Activated naive CD8-positive, alpha-beta T cell treated with anti-CD3 and anti-CD28 coated beads, Interleukin-2, amount 50 U/mL, for 16 hours (primary cell): ENCODE data around the gene SCAI.
"Not testable (repeated sequence)": the region's sequence is repeated elsewhere in the genome, so short reads cannot be mapped to it uniquely, and the experiment has no call there.

Experiments used
- DNase-seq: peaks from one replicate; pipeline ENCODE4 v3.0.0-alpha.2; 2020; ENCODE audit warnings: low read depth, low spot score

The SCAI gene

DNA sequence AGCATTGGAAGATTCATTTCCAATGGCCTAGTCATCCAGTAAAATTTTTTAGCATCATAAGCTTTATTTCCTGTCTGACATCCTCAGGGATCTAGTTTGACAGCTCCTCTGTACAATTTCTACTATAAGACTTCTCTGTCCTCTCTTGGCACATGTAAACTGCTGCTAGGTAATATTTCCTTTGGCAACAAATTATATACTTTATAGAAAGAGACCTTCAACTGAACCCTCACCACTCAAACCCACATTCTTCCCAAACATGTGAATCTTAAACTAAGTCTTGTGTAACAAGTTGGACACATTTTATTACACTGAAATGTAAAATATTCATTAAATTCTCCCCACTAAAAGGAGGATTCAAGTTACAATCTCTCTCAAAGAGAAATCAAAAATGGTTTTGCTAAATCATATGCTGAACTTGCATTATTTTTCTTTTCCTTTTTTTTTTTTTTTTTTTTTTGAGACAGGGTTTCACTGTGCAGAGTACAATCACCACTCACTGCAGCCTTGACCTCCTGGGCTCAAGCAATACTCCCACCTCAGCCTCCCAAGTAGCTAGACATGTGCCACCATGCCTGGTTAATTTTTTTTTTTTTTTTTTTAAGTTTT, 36.9 kb downstream of the SCAI start:
- DNase-seq = no peak

DNA sequence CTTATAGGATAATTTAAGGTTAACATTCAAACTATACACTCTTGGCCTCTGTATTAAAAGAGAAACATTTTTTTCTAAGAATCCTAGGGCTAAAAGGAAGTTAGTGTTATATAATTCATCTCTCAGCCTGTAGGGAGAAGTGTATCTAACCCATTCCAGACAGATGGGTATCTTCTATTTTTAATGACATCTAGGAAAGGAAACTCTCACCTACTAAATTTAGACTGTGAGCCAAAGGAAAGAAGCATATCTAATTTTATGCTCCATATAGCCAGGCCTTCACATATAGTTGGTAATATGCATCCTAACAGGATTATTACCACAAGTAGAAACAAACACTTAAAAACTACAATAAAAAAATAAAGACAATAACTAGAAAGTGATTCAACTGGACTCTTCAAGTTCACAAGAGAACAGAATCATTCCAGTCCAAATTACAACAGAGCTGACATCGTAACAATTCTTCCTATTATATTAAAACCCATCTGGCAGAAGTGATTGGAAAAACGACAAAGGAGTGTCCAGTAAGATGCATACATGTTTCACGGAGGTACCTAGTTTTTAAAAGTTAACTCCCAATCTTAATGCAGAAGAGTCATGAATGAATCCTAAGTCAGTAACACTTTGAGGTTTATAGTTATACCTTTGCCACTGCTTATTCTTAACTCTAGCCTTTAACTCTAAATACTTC, 39.4 kb downstream of the SCAI start:
- DNase-seq = no peak

DNA sequence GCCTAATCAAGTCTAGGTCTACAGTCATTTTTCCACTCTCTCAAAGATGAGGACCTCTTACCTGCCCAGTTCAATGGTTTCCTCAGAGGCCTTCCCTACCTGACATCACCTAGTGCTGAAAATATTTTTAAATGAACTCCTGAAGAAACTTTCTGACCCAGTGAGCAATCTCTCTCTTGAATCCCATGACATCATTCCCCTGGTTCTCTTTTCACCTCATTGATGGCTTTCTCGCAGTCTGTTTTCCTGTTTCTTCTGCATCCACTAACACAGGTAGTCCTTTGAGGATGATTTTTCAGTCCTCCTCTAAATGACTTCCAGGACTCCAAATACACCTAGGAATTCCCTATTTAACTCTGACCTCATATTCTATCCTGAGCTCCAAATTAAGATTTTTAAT, 40.3 kb downstream of the SCAI start:
- no peak for DNase-seq

DNA sequence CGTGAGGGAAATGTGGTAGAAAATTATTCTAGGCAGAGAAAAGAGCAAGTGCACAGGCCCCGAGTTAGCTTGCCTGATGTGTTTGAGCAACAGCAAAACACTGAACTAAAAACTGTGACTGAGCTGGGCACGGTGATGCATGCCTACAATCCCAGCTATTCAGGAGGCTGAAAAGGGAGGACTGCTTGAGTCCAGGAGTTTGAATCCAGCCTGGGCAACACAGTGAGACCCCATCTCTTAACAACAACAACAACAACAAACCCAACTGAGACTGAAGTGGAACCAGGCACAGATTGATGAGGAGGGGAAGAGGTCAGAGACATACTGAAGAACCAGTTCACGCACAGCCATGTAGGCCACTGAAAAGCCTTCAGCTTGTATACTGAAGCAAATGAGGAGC, 42.5 kb downstream of the SCAI start:
- no peak for DNase-seq

DNA sequence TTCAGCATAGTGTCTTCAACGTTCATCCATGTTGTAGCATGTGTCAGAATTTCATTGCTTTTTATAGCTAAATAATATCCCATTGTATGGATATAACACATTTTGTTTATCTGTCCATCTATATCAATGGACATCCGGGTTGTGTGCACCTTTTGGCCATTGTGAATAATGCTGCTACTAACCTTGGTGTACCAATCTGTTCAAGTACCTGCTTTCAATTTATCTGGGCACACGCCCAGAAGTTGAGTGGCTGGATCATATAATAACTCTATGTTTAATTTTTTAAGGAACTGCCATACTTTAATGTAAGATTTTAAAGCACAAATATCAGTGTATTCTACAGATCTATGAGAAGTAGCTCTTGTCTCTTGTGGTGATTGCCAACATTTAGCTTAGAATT, 43.5 kb downstream of the SCAI start:
- DNase-seq = no peak

DNA sequence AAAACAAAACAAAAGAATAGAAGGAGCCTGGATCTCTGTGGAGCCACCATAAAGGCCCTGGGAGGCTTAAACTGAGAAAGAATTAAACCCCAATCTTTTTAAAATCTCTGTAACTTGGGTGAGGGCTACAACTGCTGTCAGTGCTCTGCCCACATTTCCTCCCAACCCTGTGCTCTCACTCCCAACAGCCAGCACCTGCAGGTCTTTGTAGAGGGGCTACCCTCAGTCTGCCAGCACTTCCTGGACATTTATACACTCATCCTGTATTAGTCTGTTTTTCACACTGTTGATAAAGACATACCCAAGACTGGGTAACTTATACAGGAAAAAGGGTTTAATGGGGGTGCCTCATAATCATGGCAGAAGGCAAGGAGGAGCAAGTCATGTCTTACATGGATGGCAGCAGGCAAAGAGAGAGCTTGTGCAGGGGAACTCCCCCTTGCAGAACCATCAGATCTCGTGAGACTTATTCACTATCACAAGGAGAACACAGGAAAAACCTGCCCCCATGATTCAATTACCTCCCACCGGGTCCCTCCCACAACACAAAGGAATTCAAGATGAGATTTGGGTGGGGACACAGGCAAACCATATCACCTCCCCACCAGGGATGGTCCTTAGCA, 47.4 kb downstream of the SCAI start:
- DNase-seq = no peak

DNA sequence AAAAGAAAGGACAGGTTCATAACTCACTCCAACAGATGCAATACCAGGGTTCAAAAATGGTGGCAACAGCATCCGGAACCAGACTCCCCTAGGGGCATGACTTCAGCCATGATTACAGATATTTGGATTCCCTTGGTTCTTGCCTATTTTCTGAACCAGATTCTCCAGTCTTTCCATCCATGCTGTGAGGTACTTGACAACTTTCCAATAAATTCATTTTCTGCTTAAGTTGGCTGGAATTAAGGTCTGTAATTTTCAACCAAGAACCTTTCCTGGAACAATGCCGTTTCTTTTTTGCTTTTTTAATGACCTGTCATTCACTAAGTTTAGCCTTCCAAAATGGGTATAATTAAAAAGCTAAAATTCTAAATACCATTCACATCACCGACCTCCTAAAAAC, 52.2 kb downstream of the SCAI start:
- no peak for DNase-seq

DNA sequence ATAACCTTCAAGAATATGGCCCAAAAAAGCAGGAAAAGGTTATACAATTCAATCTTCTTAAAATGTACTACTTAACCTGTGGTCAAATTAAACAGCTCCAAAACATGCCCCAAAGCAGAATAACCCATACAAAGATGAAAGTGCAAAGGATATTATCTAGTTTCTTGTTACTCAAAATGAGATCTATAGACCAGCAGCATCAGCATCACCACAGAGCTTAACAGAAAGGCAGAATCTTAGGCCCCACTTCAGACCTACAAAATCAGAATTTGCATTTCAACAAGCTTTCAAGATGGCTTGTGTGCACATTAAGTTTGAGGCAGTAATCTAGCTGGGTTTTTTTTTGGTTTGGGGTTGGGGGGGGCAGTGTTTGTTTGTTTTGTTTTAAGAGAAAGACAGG, 54.0 kb downstream of the SCAI start:
- no peak for DNase-seq

DNA sequence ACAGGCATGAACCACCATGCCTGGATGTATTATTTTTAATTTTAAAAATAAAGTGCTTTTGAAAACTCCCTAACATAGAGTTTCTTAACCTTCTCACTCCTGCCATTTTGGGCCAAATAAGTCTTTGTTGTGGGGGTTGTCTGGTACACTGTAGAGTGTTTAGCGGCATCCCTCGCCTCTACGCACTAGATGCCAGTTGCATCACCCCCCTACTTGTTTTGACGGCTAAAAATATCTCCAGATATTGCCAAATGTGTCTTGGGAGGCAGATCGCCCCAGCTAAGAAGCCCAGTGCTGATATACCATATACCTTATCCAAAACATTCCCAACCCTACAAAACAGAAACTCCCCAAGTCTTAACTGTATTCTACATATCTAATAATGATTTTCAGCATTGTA, 54.6 kb downstream of the SCAI start:
- DNase-seq = no peak

DNA sequence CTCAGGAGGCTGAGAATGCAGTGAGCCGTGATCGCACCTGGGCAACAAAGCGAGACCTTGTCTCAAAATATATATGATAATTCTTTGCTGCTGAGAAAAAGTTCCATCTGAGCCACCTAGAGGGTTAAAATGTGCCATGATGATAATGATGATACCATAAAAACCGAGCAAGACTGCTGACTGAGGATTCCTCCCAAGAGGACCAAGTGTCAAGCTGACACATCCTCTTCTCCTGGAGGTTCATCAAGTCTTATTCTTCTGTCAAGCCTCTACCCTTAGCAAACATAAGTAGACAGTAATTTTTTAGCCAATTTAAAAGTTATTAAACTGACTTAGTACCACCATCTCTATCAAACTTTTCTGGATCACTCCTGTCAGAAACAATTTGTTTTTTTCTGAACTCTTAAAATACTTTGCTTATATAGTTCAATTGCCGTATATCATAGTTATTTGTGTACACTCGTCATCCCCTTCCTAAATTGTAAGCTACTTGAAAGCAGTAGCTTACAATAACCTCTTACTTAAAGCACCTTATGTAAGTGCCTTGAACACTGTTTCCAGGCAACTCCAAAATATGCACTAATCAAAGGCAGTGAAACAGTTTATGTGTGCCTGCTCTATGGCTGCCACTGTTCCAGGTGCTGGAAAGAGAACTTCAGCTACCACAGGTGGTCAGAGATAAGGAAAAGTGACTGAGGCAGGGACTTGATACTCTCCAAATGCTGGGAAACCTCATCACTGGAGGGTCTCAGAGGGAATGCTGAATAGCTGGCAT, 57.4 kb downstream of the SCAI start:
- no peak for DNase-seq

DNA sequence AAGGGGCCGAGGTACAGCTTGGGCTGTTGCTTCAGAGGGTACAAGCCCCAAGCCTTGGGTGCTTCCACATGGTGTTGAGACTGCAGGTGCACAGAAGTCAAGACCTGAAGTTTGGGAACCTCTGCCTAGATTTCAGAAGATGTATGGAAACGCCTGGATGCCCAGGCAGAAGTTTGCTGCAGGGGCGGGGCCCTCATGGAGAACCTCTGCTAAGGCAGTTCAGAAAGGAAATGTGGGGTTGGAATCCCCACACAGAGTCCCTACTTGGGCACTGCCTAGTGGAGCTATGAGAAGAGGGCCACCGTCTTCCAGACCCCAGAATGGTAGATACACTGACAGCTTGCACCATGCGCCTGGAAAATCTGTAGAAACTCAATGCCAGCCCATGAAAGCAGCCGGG, 61.1 kb downstream of the SCAI start:
- DNase-seq = not testable (repeated sequence)

DNA sequence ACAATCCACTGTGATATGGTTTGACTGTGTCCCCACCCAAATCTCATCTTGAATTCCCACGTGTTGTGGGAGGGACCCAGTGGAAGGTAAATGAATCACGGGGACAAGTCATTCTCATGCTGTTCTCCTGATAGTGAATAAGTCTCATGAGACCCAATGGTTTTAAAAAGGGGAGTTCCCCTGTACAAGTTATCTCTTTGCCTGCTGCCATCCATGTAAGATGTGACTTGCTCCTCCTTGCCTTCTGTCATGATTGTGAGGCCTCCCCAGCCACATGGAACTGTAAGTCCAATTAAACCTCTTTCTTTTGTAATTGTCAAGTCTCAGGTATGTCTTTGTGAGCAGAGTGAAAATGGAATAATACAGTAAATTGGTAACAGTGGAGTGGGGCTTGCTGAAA, 62.5 kb downstream of the SCAI start:
- DNase-seq = not testable (repeated sequence)

DNA sequence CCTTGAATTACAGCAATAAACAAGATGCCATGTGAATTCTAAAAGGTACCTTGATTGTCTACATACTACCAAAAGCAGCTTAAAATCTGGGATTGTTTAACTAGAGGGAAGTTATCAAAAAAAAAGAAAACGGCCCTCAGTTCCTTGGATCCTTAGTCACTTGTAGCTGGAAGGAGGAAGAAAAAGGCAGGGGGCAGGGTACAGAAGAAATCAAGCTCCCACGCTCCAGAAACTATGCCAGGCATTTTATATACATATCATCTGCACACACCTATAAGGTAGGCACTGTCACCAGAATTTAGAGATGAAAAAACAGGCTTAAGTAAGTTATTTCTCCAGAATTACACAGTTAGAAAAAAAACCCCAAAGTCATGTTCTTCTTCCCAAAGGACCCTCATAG, 63.4 kb downstream of the SCAI start:
- DNase-seq = no peak

DNA sequence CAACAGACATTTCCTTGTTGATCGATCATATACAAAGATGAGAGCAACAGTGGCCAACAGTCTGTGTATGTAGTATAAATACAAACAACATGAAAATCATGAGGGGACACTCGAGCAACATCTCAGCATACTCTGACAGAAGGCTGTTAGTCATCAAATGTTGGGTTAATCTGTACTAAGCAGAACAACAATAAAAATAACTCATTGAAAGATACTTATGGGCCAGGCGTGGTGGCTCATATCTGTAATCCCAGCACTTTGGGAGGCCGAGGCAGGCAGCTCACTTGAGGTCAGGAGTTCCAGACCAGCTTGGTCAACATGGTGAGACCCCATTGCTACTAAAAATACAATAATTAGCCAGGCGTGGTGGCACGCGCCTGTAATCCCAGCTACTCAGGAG, 67.3 kb downstream of the SCAI start:
- no peak for DNase-seq

DNA sequence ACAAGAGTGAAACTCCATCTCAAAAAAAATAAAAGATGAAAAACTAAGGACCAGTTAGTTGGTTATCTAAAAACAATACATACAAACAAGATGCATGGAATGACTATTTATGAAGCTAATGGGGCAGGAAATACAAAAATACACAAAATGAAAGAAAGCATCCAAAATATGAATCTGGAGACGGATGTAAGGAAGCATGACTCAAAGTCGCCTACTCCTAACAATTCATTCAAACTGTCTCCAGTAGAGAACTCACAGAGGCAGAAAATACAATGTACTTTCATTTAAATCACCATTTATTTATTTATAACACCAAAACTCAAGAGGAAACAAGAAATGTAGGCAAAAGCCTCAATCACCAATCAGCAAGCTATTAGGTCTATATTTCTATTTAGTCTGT, 68.4 kb downstream of the SCAI start:
- DNase-seq = no peak

DNA sequence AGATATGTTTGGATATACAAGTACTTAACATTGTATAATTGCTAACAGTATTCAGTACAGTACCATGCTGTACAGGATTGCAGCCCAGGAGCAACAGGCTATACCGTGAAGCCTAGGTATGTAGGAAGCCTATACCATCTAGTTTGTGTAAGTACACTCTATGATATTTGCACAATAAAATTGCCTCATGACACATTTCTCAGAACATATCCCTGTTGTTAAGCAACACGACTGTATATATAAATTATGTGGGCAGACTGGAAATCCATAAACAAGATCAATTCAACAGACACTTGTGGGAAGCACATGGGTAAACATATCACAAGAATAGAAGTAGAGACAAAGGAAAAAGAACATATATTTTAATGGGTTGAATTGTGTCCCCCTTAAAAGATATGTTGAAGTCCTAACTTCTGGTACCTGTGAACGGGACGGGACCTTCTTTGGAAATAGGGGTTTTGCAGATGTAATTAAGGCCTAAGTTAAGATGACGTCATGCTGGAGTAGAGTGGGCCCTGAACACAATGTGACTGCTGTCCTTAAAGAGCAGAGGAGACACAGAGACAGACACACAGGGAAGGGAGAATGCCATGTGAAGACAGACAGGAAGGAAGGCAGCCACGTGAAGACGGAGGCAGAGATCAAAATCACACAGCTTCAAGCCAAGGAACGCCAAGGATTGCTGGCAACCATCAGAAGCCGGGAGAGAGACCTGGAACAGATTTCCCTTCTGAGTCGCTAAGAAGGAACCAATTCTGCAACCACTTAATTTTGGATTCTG, 76.3 kb downstream of the SCAI start:
- no peak for DNase-seq

DNA sequence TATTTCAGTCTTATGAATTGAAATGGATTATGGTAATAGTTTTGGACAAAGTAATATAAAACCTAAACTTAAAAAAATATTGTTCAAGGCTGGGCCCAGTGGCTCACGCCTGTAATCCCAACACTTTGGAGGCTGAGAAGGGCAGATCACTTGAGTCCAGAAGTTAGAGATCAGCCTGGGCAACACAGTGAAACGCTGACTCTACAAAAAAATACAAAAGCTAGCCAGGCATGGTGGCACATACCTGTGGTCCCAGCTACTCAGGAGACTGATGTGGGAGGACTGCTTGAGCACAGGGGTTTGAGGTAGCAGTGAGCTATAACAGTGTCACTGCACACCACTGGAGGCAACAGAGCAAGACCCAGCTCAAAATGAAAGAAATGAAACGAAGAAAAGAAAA, 81.9 kb downstream of the SCAI start:
- no peak for DNase-seq

DNA sequence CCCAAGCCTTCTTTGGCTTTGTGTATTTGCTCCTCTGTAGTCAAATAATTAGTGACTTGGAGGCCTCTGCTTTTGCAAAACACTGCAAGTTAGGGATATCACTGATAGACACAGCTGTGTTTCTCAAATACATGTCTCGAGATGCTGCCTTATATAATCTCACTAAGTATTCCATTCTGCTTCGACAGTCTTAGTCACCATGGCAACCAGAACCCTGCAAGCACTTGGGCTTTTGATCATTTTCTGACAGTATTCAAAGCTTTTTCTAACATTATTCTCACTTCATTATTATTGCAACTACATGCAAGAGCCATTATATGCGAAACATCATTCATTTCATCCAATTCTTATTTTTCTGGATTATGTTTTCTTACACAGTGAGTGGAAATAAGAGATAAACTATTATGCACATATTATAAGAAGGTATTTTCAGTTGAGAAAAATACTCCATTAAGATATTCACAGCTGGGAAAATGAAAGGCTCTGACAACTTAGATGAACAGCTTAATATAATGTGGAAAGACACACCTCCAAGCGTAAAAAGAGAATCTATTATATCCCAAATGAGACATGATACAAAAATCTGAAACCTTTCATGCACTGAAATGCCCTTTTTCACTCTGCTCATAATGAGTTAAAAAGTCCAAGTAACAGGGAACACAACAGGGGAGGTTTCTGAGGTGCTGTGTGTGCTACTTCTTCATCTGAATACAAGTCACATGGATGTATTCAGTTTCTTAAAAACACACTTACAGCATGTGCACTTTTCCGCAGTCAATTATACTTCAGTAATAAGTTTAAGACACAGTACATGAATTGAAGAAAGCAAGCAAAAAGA, 93.9 kb downstream of the SCAI start:
- no peak for DNase-seq

DNA sequence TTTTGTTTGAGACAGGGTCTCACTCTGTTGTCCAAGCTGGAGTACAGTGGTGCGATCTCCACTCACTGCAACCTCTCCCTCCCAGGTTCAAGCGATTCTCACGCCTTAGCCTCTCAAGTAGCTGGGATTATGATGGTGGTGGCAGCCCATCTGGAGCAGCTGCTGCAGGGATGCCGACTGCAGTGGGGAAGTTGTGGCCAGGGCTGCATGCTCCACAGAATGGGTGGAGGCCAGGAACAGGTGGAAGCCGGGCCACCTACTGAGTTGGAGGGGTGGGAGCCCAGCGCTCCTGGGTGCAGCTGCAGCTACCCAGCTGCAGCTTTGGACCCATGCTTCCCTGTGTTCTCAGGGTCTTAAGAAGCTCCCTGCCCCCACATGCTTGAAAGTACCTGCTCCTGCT, 99.7 kb downstream of the SCAI start:
- no peak for DNase-seq

DNA sequence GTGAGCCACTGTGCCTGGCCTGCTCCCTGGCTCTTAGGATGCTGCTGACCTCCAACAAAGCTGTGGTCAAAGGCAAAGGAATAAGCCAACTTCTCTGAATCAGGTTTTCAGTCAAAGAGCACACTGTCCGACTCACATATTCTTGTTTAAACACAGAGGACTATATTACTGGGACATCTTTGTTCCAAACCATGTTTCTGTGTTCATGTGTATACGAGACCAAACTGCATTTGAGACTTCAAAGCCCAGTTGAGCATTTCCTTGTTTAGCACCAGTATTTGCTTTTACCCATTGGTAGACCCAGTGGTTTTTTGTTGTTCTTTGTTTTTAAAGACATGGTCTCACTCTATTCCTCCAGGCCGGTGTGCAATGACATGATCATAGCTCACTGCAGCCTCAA, 100.2 kb downstream of the SCAI start:
- DNase-seq = no peak

DNA sequence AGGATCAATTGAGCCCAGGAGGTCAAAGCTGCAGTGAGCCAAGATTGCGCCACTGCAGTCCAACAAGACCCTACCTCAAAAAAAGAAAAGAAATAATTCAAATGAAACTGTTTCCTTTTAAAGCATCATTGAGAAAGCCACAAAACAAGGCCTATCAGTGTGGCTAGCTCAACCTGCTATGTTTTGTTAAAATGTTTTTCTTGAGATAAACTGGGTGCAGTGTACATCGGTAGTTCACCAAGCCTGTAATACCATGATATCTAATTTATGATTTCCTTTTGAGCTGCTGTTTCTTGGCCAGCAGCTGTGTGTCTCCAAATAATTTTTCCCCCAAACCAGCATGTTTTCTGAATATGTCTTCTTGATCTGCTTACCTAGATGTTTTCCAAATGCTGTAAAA, 105.2 kb downstream of the SCAI start:
- no peak for DNase-seq
